ENCODE measurements around the gene TPH1.

Gene TPH1

DNA sequence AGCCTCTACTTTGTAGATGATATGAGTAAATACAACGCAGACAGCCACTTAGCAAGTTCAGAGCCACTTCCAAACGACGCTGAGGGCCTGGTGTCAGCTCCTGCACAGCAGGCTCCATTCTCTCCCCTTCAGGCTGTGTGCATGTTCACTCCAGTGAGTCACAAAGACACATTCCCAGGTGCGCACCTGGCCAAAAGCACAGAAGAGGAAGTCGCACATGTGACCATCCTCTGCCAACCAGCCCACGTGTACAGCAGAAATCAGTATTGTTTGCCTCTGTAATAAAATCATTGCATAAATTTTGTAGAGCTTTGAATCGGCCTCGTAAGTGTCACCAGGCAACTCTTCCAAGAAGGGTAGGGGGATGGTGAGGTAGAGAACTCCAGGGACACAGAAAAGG is 19.5 kb upstream of the TPH1 start:
- Histone ChIP-seq H3K27me3 (ENCODE audit: insufficient read depth, poor library complexity, severe bottlenecking) (no peaks in the 10 kb centered on the region), H3K27ac (replicated peaks) (no peak overlapping the region), H3K4me3 (replicated peaks; ENCODE audit: insufficient read depth, low read length) (no peak overlapping the region)
- TF ChIP-seq POLR2AphosphoS5 (IDR thresholded peaks at IDR 0.05; ENCODE audit: low read depth) (no peak), GABPA (IDR thresholded peaks at IDR 0.05; ENCODE audit: low read depth) (no peak), SPI1 (IDR thresholded peaks at IDR 0.05; ENCODE audit: borderline replicate concordance, low read depth) (no peak)
- TF ChIP-seq, protein P1, sequence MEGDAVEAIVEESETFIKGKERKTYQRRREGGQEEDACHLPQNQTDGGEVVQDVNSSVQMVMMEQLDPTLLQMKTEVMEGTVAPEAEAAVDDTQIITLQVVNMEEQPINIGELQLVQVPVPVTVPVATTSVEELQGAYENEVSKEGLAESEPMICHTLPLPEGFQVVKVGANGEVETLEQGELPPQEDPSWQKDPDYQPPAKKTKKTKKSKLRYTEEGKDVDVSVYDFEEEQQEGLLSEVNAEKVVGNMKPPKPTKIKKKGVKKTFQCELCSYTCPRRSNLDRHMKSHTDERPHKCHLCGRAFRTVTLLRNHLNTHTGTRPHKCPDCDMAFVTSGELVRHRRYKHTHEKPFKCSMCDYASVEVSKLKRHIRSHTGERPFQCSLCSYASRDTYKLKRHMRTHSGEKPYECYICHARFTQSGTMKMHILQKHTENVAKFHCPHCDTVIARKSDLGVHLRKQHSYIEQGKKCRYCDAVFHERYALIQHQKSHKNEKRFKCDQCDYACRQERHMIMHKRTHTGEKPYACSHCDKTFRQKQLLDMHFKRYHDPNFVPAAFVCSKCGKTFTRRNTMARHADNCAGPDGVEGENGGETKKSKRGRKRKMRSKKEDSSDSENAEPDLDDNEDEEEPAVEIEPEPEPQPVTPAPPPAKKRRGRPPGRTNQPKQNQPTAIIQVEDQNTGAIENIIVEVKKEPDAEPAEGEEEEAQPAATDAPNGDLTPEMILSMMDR (IDR thresholded peaks at IDR 0.05; ENCODE audit: insufficient read depth, low read length): no peak
- TF ChIP-seq, protein P2, sequence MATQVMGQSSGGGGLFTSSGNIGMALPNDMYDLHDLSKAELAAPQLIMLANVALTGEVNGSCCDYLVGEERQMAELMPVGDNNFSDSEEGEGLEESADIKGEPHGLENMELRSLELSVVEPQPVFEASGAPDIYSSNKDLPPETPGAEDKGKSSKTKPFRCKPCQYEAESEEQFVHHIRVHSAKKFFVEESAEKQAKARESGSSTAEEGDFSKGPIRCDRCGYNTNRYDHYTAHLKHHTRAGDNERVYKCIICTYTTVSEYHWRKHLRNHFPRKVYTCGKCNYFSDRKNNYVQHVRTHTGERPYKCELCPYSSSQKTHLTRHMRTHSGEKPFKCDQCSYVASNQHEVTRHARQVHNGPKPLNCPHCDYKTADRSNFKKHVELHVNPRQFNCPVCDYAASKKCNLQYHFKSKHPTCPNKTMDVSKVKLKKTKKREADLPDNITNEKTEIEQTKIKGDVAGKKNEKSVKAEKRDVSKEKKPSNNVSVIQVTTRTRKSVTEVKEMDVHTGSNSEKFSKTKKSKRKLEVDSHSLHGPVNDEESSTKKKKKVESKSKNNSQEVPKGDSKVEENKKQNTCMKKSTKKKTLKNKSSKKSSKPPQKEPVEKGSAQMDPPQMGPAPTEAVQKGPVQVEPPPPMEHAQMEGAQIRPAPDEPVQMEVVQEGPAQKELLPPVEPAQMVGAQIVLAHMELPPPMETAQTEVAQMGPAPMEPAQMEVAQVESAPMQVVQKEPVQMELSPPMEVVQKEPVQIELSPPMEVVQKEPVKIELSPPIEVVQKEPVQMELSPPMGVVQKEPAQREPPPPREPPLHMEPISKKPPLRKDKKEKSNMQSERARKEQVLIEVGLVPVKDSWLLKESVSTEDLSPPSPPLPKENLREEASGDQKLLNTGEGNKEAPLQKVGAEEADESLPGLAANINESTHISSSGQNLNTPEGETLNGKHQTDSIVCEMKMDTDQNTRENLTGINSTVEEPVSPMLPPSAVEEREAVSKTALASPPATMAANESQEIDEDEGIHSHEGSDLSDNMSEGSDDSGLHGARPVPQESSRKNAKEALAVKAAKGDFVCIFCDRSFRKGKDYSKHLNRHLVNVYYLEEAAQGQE (IDR thresholded peaks at IDR 0.05; ENCODE audit: insufficient replicate concordance, low read depth): no peak
- DNase-seq (ENCODE audit: low read depth in 1 of 2, low spot score in 1 of 2): no peak

DNA sequence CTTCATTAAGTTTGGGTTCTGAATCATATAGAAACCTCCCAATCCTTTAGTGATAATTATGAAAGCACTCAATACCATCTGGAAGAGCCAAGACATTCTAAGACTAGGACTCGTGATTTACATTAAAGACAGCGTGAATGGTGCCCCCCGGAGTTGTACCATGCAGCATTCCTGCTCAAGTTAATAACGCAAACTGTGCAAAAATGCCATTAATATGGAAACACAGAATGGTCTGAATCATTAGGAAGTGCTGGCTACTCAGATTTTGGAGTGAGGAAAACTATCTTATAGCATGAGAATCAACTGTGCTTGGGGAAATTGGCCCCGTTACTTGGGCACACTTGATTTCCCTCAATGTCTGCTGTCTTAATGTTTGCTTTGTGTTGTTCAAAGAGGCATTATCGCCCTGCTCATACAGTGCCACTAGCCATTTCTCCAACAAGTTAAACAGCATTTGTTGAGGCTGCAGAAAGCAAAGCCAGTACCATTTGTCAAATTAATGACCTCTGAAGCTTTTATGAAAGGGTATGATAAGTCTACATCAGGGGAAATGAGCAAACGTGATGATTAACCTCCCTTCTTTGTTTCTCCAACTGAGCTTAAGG is 18.5 kb upstream of the TPH1 start:
- Histone ChIP-seq H3K27ac (replicated peaks) (no peak overlapping the region), H3K4me3 (replicated peaks; ENCODE audit: insufficient read depth, low read length) (no peak overlapping the region), H3K27me3 (ENCODE audit: insufficient read depth, poor library complexity, severe bottlenecking) (no peaks in the 10 kb centered on the region)
- TF ChIP-seq, protein P2 (IDR thresholded peaks at IDR 0.05; ENCODE audit: insufficient replicate concordance, low read depth): no peak
- TF ChIP-seq SPI1 (IDR thresholded peaks at IDR 0.05; ENCODE audit: borderline replicate concordance, low read depth) (no peak), GABPA (IDR thresholded peaks at IDR 0.05; ENCODE audit: low read depth) (no peak), POLR2AphosphoS5 (IDR thresholded peaks at IDR 0.05; ENCODE audit: low read depth) (no peak)
- TF ChIP-seq, protein P1 (IDR thresholded peaks at IDR 0.05; ENCODE audit: insufficient read depth, low read length): no peak
- no peak for DNase-seq (ENCODE audit: low read depth in 1 of 2, low spot score in 1 of 2)

DNA sequence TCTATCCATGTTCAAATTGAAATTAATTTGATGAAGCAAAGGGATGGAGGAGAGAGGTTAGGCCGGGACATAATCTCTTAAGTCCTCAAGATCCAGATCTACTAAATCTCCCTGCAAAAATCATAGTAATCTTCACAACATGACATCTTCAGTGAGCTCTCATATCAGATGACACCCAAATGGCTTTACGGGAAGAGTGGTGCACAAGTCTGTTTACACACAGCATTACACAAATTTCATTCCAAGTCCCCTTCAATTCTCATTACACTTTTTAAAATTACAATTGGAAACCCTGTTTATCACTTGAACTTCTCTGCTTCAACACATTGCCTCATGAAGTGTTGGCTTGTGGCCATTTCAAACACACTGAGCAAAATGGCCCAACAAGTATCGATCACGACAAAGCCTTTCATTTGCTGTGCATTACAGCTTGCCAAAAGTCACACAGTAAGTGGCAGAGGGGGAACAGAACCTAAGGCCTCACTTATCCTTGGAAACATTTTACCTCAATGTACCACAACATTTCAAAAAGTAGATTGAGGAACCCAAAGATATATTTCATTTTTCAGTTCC is 17.9 kb upstream of the TPH1 start:
- Histone ChIP-seq H3K27ac (replicated peaks) (no peak overlapping the region), H3K27me3 (ENCODE audit: insufficient read depth, poor library complexity, severe bottlenecking) (no peaks in the 10 kb centered on the region), H3K4me3 (replicated peaks; ENCODE audit: insufficient read depth, low read length) (no peak overlapping the region)
- DNase-seq (ENCODE audit: low read depth in 1 of 2, low spot score in 1 of 2): no peak
- TF ChIP-seq SPI1 (IDR thresholded peaks at IDR 0.05; ENCODE audit: borderline replicate concordance, low read depth) (no peak), POLR2AphosphoS5 (IDR thresholded peaks at IDR 0.05; ENCODE audit: low read depth) (no peak), GABPA (IDR thresholded peaks at IDR 0.05; ENCODE audit: low read depth) (no peak)
- TF ChIP-seq, protein P1 (IDR thresholded peaks at IDR 0.05; ENCODE audit: insufficient read depth, low read length): no peak
- TF ChIP-seq, protein P2 (IDR thresholded peaks at IDR 0.05; ENCODE audit: insufficient replicate concordance, low read depth): no peak

Data from HL-60 (cell line).